Measurements from ENCODE around the gene OTOF. TPM values are rescaled to one million over a fixed set of nuclear protein-coding genes. Genes with fewer than 3 reads are reported as not detected.
A peak's percentile ranks its signal among the peaks of the same experiment; 100 is the strongest.

OTOF gene
- total and polyA plus RNA-seq, 2 of the 13 experiments (the other 11 are each of a cell fraction or from before 2014, with no cell fraction given) = 0.04 TPM; not detected in 1

GRCh38 chr2:26480566-26481423, 2.9 kb upstream of the OTOF start (continued):
- TF ChIP-seq ZBTB40 (IDR thresholded peaks at IDR 0.05) (no peak), ZBTB40 (CRISPR knock-in tag; IDR thresholded peaks at IDR 0.05) (0 out of 2 replicates have a peak, but pooled peaks have one; percentile 20), IRF9 (CRISPR knock-in tag; IDR thresholded peaks at IDR 0.05; ENCODE audit: borderline replicate concordance) (0 out of 2 replicates have a peak, but pooled peaks have one; percentile 40), ZFP90 (CRISPR knock-in tag; IDR thresholded peaks at IDR 0.05; ENCODE audit: borderline replicate concordance) (no peak), MTF2 (CRISPR knock-in tag; IDR thresholded peaks at IDR 0.05; ENCODE audit: borderline replicate concordance) (0 out of 2 replicates have a peak, but pooled peaks have one; percentile 59), PPARG (CRISPR knock-in tag; conservative IDR thresholded peaks at IDR 0.05) (no peak), ATAD3A (CRISPR knock-in tag; IDR thresholded peaks at IDR 0.05) (0 out of 2 replicates have a peak, but pooled peaks have one; percentile 29), ZNF740 (CRISPR knock-in tag; IDR thresholded peaks at IDR 0.05) (no peak), ZNF792 (CRISPR knock-in tag; IDR thresholded peaks at IDR 0.05) (no peak), TRIM24 (CRISPR knock-in tag; IDR thresholded peaks at IDR 0.05) (0 out of 2 replicates have a peak, but pooled peaks have one; percentile 22)

Data from HepG2 (cell line).